Stimulated activated CD8-positive, alpha-beta memory T cell treated with anti-CD3 and anti-CD28 coated beads, Interleukin-7, amount 100 ng/mL, for 48 hours (primary cell): ENCODE data around the gene CYTH1.
A peak's percentile ranks its signal among the peaks of the same experiment; 100 is the strongest.

Source experiments
- DNase-seq, 2 donors: peaks; one replicate each; pipeline ENCODE4 v3.0.0-alpha.2; 2020; ENCODE audit warnings: low read depth in 1 of 2; ENCODE audit errors: extremely low read depth in 1 of 2

Gene CYTH1

DNA sequence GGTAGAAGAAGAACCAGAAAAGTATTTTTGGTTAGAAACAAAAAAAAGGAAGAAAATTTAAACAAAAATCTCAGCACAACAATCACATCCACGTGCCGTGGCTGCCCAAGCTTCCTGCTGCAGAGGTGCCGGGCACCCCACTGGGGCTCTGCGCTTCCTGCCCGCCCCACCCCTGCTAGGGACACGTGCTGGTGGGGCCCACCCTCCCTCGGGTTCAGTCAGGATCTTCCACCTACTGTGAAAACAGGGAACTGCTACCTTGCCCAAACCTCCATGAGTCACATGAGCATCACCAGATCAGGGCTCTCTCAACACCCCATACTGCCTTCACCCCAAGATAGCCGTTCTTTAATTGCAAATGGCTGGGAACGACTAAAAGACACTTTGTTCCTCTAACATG is 24.4 kb upstream of the CYTH1 start:
- DNase-seq: peak; percentile 39 to 43

- peak; percentile 51 to 66 for DNase-seq
Measured at GRCh38 chr17:78805301-78805700, 23.2 kb upstream of the CYTH1 start.

GRCh38 chr17:78804777-78805176 is 22.7 kb upstream of the CYTH1 start:
- DNase-seq: no peak

DNA sequence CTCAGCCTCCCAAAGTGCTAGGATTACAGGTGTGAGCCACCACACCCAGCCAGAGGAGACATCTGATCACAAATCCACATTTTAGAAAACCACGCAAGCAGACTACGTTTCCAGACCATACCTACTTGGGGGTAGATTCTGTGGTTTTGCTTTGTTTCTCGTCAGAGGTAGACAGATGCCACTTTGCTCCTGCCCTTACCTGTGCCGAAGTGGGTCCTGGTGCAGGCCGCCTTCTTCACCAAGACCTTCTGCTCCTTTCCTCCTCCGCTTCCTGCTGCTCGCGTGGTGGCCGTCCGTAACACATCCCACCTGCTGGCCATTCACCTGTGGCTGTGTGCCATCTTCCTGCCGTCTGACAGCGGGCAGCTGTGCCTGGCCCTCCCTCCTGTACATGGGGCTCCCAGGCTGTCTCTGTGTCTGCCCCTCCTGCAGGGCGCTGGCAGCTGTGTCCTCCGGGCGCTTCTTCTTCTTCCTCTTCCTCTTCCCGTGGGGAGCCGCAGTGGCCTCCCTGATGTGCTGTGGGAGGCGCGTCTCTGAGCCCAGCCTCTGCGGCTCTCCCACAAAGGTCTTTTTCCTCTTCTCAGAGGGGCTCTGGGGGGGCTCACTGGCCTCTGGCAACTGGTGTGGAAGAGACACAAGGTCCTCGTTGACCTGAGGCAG is 21.2 kb upstream of the CYTH1 start:
- no peak for DNase-seq

DNA sequence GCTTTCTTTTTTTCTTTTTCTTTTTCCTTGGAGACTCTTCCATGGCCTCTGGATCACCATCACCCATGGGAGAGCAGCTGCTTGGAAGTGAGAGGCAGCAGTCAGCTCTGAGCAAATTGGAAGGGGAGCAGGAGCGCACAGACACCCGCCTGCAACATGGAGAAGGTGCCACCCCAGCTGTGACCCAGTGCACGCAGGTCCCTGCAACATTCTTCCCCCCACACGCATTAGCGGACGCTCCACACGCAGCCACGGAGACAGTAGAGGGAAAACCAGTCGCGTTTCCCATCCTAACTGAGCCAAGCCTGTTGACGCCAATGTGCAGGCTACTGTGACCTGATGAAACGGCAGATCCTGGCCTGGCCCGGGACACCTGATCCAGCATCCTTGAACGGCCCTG is 20.4 kb upstream of the CYTH1 start:
- DNase-seq: no peak

GRCh38 chr17:78802008-78802407 is 19.9 kb upstream of the CYTH1 start:
- no peak for DNase-seq

GRCh38 chr17:78800132-78800931 is 18.3 kb upstream of the CYTH1 start:
- no peak for DNase-seq

DNA sequence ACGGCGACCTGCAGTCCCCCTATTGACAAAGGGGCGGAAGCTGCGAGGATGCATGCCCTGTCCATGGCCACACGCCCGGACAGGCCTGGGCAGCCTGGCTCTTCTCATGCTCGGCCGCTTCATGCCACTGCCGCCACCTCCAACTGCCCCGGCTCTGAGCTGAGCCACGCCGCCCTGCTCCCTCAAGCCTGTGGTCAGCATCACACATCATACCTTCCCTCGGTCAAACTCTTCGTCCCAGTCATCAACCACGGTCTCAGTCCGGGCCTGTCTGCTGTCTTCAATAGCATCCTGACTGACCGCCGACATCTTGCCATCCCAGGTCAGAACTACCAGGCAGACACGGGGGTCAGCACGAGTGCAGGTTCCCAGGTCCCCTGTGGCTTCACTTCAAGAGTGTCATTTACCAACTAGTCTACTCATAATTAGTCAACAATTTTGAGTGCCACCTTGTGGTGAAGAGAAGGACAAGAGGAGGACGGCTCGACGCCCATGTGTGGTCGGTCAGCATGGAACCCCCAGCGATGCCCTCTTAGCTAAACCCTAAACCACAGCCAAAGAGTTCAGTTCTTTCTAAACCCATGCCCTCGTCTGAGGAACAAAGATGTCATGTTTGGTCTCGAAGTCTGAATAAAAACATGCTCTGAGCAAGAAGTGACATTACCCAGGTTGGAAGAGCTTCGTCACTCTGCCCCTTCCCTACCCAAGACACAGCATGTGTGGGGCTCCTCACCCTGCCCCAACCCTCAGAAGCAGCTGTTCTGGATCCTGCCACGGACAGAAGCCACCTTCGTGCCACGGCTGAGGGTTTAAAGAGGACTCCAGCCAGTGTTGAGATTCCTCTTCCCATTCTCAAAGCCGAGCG is 16.9 kb upstream of the CYTH1 start:
- no peak for DNase-seq

GRCh38 chr17:78797691-78798585 is 15.9 kb upstream of the CYTH1 start:
- DNase-seq: no peak

GRCh38 chr17:78797213-78797612 is 15.1 kb upstream of the CYTH1 start:
- no peak for DNase-seq

DNA sequence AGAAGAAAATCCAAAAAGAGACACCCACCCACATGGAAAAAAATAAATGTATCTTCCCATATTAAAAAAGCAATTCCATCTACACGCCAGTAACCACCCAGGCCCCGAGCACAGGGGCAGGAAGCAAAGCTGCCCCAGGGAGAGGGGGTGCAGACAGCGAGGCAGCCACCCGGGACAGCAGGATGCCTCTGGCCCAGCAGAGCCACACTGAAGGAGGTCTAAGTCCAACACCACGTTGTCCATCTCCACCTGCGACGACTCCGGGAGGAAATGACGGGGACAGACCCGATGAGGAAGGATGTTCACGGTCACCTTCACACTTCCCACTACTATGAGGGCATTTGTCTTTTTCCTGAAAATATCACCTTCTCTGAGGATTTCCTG is 14.4 kb upstream of the CYTH1 start:
- DNase-seq: no peak

- DNase-seq: no peak
Measured at GRCh38 chr17:78795861-78796516, 13.9 kb upstream of the CYTH1 start.

GRCh38 chr17:78794864-78795640 is 13.0 kb upstream of the CYTH1 start:
- no peak for DNase-seq

- DNase-seq: no peak
Measured at GRCh38 chr17:78794399-78794798, 12.3 kb upstream of the CYTH1 start.

GRCh38 chr17:78793968-78794367 is 11.9 kb upstream of the CYTH1 start:
- DNase-seq: no peak

- no peak for DNase-seq
Measured at GRCh38 chr17:78793415-78793814, 11.3 kb upstream of the CYTH1 start.

DNA sequence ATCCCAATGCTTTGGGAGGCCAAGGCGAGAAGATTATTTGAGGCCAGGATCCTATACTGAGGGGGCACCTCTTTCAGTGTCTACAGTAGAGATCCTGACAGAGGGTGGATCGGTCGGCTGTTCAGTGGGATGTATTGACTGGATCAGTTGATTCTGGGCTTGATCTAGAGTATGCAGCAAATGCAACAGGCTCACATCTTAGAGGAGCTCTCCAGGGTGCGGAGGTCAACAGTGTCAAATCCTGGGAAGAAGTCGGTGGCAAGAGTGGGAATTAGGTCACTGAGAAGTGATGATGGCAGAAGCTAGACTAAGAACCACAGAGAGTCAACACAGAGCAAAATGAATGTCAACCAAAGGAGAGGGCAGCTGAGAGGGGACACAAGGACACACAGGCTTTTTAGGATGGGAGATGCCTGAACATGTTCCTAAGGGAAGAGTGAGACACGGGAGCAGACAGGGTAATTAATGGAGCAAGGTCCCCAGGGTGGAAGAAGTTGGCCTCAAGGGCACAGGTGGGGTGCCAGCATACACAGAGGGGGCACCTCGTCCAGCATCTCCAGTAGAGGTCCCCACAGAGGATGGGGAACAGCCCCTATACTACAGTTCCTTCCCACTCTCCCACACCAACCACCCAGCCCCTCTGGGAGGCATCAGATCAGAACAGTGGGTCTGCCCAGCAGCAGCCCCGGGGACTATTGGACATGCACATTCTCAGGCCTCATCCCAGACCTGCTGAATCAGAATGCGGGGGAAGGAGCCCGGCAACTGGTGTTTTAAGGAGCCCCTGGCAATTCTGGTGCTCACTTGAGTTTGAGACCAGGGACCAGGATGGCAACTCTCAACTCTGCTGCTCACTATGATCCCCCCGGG is 10.0 kb upstream of the CYTH1 start:
- no peak for DNase-seq

DNA sequence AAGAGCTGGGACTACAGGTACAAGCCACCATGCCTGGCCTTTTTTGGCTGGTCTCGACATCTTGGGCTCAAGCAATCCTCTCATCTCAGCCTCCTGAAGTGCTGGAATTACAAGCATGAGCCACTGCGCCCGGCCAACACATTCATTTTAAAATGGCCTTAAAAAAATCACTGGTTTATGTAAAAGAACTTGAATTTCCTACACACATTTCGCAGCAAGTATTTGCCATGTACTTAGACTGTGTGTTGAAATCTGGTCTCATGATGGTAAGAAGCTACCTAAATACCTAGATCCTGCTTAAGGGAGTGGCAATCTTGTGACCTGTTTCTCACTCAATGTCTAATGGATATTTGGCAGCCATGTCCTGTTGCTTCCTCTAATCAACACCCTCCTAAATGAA is 8.5 kb upstream of the CYTH1 start:
- no peak for DNase-seq
